Activated naive CD8-positive, alpha-beta T cell treated with anti-CD3 and anti-CD28 coated beads for 36 hours (primary cell): ENCODE results near the gene SV2B. TPM values are rescaled to one million over a fixed set of nuclear protein-coding genes. Genes with fewer than 3 reads are reported as not detected.
A peak's percentile ranks its signal among the peaks of the same experiment; 100 is the strongest.

Experiments used
- DNase-seq: peaks from one replicate; pipeline ENCODE4 v3.0.0; 2021
- H3K27ac Mint-ChIP-seq: one replicate; pipeline ENCODE4 v1.8.0; 2022; ENCODE audit warnings: mild to moderate bottlenecking, moderate library complexity, mixed read lengths
- H3K27me3 Mint-ChIP-seq: one replicate; pipeline ENCODE4 v1.8.0; 2022; ENCODE audit warnings: mild to moderate bottlenecking, mixed read lengths
- H3K36me3 Mint-ChIP-seq: one replicate; pipeline ENCODE4 v1.8.0; 2021; ENCODE audit warnings: mild to moderate bottlenecking, mixed read lengths
- H3K4me1 Mint-ChIP-seq: one replicate; pipeline ENCODE4 v1.8.0; 2021; ENCODE audit warnings: mixed read lengths
- H3K4me3 Mint-ChIP-seq: one replicate; pipeline ENCODE4 v1.8.0; 2022; ENCODE audit warnings: mild to moderate bottlenecking, moderate library complexity, mixed read lengths
- H3K9me3 Mint-ChIP-seq: one replicate; pipeline ENCODE4 v1.8.0; 2022; ENCODE audit warnings: mixed read lengths
- total RNA-seq, 2 experiments: library from RNA; stranded (reverse); gene quantifications; one replicate each; pipeline ENCODE4 v1.2.3, GENCODE V29; 2021

SV2B gene
- total RNA-seq, 2 experiments from 2014 or later = 0.06 to 0.08 TPM

DNA sequence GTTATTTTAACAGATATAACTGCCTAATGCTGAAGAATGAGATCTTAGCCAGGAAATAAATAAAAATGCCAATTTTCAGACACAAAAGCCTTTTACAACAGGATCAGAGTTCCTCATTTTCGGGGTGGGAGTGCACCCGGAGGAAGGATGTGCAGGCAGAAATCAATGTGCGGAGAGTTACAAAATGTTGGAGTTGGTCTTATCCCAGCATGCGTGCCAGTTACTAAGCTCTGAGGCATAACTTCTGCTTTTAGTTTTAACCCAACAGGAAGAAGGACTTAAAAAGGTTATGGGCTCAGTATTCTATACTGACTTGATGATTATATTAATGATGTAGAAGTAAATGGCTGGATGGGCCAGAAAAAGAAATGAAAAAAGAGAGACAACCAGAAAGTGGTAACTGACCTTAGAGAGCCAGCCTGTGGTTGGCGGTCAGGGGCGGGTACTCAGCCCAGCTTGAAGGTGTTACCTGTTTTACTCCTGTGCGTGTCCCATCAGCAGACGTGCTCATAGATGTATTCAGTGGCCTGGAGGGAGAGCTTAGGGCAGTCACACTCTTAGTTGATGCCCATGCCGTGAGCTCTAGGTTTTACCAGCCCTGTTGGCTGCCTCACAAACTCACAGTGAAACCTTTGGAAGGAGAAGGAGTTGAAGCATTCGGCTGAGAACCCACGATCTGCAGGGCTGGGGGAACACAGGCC, 164.7 kb downstream of the SV2B start:
- no peaks in the 10 kb centered on the region for H3K9me3 Mint-ChIP-seq
- no peaks in the 10 kb centered on the region for H3K4me1 Mint-ChIP-seq
- no peak overlapping the region for H3K4me3 Mint-ChIP-seq
- no peaks in the 10 kb centered on the region for H3K36me3 Mint-ChIP-seq
- no peak overlapping the region for H3K27ac Mint-ChIP-seq
- H3K27me3 Mint-ChIP-seq = peaks cover 4% of the 10 kb centered on the region
- DNase-seq = no peak

DNA sequence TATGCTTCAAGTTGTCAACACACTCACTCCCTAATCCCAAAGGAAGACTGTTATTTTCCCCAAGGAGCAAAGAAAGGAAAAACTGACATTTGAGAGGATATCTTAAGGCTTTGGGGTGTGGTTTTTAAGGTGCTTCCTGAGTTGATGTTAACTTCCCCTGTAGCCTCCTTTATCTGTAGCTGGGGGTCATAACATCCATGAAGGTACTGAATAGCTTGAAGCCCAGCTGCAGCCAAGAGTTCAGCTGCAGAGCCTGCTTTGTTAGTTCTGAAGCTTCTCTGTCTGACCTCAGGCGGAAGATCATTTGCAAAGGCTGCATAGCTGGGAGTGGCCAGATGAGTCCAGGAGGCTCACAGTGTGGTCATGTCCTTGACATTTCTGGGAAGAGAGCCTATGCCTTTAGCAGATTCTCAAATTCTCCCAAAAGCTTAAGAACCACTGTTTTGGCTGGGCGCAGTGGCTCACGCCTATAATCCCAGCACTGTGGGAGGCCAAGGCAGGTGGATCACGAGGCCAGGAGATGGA, 165.4 kb downstream of the SV2B start:
- Mint-ChIP-seq H3K27ac (no peak overlapping the region), H3K36me3 (no peaks in the 10 kb centered on the region), H3K9me3 (no peaks in the 10 kb centered on the region), H3K4me3 (no peak overlapping the region), H3K27me3 (peaks cover 4% of the 10 kb centered on the region), H3K4me1 (no peaks in the 10 kb centered on the region)
- DNase-seq = no peak

DNA sequence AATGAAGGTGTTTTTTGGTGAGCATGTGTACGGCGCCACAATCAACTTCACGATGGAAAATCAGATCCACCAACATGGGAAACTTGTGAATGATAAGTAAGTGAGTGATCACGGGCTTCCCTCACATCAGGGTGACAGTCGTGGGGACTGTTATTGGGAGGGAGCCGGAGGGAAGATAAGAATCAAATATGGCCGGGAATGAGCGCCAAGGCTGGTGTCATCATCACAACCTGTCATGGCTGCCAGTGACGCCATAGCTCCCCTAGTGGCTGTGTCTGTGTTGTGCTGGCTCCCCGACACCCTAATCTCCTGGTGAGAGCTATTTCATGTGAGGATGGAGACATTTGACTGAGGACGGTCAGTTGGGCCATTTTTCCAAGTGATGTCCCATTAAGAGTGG, 168.5 kb downstream of the SV2B start:
- H3K36me3 Mint-ChIP-seq = no peaks in the 10 kb centered on the region
- H3K4me3 Mint-ChIP-seq = no peak overlapping the region
- no peaks in the 10 kb centered on the region for H3K4me1 Mint-ChIP-seq
- DNase-seq = peak; percentile 9
- H3K27me3 Mint-ChIP-seq = peaks cover 10% of the 10 kb centered on the region
- H3K9me3 Mint-ChIP-seq = no peaks in the 10 kb centered on the region
- no peak overlapping the region for H3K27ac Mint-ChIP-seq

DNA sequence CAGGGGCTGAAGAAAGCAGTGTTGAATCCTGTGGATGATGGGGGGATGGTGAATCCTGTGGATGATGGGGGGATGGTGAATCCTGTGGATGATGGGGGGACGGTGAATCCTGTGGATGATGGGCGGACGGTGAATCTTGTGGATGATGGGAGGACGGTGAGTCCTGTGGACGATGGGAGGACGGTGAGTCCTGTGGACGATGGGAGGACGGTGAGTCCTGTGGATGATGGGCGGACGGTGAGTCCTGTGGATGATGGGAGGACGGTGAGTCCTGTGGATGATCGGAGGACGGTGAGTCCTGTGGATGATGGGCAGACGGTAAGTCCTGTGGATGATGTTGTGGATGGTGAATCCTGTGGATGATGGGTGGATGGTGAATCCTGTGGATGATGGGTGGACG, 170.7 kb downstream of the SV2B start:
- Mint-ChIP-seq H3K36me3 (no peaks in the 10 kb centered on the region), H3K4me1 (no peaks in the 10 kb centered on the region), H3K27me3 (peaks cover 10% of the 10 kb centered on the region), H3K4me3 (no peak overlapping the region), H3K9me3 (no peaks in the 10 kb centered on the region), H3K27ac (no peak overlapping the region)
- DNase-seq = no peak

DNA sequence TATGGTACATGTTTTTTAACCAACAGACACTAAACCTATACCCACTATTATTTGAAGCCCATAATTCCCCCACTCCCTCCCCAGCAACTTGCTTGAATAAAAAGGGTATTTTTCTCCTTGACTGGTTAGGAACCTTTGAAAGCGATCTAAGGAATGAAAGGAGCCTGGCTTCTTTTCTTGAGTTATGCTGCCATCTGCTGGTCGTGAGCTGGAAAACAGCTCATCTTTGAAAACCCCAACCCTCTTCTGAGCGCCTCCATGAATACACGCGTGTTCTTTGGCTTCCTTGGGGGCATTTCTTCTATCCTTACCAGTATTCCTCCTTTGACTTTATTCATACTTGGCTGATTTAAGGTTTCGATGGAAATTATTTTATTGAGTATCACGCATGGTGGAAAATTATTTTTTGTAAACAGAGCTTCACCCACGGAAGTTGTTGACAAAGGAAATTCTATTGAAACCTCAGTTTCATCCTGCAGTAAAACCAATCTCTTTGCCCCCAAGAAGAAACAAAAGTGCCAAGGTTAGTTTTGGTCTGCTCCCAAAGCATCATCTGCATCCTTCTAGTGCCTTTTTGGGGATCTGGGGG, 171.6 kb downstream of the SV2B start:
- H3K4me1 Mint-ChIP-seq = no peaks in the 10 kb centered on the region
- no peak overlapping the region for H3K27ac Mint-ChIP-seq
- H3K9me3 Mint-ChIP-seq = peaks cover 4% of the 10 kb centered on the region
- H3K27me3 Mint-ChIP-seq = peaks cover 10% of the 10 kb centered on the region
- peak; percentile 37 for DNase-seq
- H3K36me3 Mint-ChIP-seq = no peaks in the 10 kb centered on the region
- peak overlapping the region; percentile 35 for H3K4me3 Mint-ChIP-seq

DNA sequence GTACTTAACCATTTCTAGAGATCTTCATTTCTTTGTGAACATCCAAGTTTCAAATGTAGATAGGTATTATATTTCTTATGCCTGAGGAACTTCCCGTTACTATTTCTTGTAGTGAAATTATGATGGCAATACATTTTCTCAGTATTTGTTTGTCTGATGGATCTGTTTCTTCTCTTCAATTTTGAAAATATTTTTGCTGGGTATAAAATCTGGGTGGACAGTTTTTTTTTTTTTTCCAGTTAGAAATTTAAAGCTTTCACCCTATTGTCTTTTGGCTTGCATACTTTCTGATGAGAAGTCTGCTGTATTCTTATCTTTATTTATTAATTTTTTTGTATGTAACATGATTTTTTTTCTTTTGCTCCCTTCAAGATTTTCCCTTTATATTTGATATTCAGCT, 175.8 kb downstream of the SV2B start:
- no peak for DNase-seq
- Mint-ChIP-seq H3K9me3 (peaks cover 4% of the 10 kb centered on the region), H3K27me3 (peaks cover 2% of the 10 kb centered on the region), H3K4me1 (no peaks in the 10 kb centered on the region), H3K36me3 (no peaks in the 10 kb centered on the region), H3K27ac (no peak overlapping the region), H3K4me3 (no peak overlapping the region)

DNA sequence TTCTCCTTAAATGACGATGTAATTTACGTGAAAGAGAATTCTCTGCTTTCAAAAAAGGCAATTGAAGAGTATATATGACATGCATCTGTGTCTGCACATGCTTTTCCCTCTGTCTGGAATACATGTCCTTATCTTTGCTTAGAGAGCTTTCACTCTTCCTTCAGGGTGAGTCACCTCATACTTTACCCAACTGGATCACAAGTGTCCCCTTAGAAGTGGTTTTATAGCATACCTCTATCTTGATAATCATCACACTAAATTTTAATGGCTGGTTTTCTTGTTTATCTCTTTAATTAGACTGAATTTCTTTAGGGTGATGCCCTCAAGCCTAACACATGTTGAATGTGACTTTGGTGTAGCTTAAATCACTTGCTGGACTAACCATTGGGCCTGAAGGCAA, 178.9 kb downstream of the SV2B start:
- no peak for DNase-seq
- no peaks in the 10 kb centered on the region for H3K4me1 Mint-ChIP-seq
- no peaks in the 10 kb centered on the region for H3K36me3 Mint-ChIP-seq
- H3K27ac Mint-ChIP-seq = no peak overlapping the region
- no peak overlapping the region for H3K4me3 Mint-ChIP-seq
- H3K9me3 Mint-ChIP-seq = peaks cover 4% of the 10 kb centered on the region
- no peaks in the 10 kb centered on the region for H3K27me3 Mint-ChIP-seq

DNA sequence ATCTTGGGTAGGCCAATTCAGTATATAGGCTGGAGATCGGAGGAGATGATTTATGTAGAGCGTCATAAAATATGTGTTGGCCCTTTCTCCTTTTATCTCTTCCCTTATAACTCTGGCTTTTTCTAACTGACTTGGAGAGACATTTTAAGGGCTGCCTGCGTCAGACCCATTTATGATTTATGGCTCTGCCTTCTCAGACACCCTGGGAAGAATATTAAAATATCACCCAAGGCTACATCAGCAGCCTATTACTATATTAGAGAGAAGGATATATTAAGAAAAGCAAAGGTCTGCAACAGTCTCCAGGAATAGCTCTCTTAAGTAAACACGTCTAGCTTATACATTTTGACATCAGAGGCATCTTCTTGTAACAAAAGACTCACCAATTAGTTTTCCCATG, 179.4 kb downstream of the SV2B start:
- no peak overlapping the region for H3K4me3 Mint-ChIP-seq
- H3K27me3 Mint-ChIP-seq = no peaks in the 10 kb centered on the region
- H3K36me3 Mint-ChIP-seq = no peaks in the 10 kb centered on the region
- no peak overlapping the region for H3K27ac Mint-ChIP-seq
- no peak for DNase-seq
- no peaks in the 10 kb centered on the region for H3K4me1 Mint-ChIP-seq
- H3K9me3 Mint-ChIP-seq = peaks cover 4% of the 10 kb centered on the region

DNA sequence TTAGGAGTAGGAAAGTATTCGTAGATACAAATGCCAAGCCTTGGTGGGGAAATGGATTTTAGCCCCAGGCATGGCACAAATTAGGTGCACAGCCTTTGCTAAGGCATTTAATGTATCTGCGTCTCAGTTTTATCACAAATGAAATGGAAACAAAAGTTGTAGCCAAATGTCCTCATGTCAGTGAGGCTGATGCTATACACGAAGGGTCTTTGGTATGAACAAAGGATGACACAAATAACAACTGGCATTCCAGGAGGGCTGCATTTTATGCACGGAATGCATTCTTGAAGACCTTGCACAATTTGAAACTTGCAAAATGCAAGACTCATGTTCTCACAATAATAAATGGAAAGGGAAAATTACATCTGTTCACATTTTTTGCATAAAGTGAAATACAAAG, 181.9 kb downstream of the SV2B start:
- Mint-ChIP-seq H3K9me3 (no peaks in the 10 kb centered on the region), H3K36me3 (no peaks in the 10 kb centered on the region), H3K4me1 (no peaks in the 10 kb centered on the region), H3K4me3 (no peak overlapping the region), H3K27ac (no peak overlapping the region), H3K27me3 (no peaks in the 10 kb centered on the region)
- DNase-seq = no peak

DNA sequence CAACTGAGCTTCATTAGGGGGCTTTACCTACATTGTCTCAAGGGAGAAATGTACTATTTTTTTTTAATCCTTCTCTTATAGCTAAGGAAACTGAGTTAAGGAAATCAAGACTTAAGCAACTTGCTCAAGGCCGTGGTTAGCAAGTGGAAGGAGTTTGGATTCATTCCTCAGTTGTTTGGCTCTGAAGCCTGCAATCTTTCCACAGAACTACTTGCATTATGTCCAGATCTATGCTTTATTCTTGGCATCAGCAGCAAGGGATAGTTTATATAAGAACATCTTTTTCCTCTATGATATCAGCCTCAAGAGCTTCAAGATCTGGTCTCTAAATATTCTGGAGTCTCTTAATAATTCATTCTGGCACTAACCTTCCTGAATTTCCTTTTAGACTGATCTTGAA, 182.4 kb downstream of the SV2B start:
- Mint-ChIP-seq H3K4me3 (no peak overlapping the region), H3K27ac (no peak overlapping the region), H3K27me3 (no peaks in the 10 kb centered on the region), H3K9me3 (no peaks in the 10 kb centered on the region), H3K36me3 (no peaks in the 10 kb centered on the region), H3K4me1 (no peaks in the 10 kb centered on the region)
- no peak for DNase-seq

DNA sequence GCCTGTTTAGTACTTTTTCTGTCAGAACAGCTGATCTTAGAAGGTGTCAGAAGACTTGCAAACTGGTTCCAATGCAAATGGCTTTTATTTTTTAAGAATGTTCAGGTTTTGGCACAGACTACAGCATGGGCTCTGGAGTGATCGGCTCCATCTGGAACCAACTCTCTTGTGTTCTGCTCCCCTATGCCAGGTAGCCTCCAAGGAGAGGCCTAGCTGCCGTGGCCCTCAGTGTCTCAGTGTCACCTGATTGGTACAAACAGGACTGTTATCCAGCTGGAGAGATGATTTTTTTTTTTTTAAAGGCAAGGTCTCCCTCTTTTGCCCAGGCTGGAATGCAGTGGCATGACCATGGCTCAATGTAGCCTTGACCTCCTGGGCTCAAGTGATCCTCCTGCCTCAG, 183.1 kb downstream of the SV2B start:
- Mint-ChIP-seq H3K4me3 (no peak overlapping the region), H3K9me3 (no peaks in the 10 kb centered on the region), H3K36me3 (no peaks in the 10 kb centered on the region), H3K27ac (no peak overlapping the region), H3K27me3 (no peaks in the 10 kb centered on the region), H3K4me1 (no peaks in the 10 kb centered on the region)
- no peak for DNase-seq

DNA sequence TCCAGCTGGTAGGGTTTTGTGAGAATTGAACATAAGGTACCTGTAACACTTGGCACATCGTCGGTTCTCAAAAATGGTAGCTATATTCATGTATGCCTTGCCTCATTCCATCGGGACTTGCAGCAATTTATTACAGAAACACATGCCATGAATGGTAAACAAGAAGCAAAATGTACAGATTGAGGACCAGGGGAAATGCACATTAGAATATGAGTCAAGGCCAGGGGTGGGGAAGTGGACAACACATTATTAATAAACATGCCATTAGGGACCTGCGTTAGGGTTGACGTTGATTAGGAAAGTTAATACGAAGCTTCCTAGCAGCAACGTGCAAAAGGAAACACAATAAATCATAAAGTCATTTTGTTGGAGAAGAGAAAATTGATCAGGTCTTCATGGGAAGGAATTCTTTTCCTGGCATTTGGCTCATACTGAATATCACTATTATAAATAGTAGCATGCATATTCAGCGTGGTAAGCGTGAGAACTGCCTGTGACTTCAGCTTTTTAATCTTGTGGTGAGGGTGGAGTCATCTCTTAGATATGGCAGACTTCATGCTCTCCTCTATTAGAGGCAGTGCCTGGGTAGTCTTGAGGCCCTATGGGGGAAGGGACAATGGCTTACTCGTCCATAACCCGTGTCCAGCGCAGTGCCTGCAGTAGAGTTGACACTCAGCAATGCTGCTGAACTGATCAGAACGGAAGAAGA, 184.9 kb downstream of the SV2B start:
- DNase-seq = no peak
- no peaks in the 10 kb centered on the region for H3K4me1 Mint-ChIP-seq

DNA sequence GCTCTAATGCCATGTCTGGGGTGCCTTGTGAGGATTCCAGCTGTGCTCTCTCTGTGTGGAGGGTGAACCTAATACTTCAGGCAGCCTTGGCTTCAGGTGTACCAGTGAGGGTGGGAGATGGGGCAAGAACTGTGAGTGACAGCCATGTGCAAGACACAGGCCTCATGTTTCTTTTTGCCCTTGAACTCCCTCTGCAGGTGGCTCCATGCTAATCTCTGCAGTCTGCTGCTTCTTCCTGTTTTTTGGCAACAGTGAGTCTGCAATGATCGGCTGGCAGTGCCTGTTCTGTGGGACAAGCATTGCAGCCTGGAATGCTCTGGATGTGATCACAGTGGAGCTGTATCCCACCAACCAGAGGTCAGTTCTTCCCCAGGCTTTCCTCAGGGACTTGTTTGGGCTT, 189.3 kb downstream of the SV2B start:
- Mint-ChIP-seq H3K27ac (no peak overlapping the region), H3K27me3 (no peaks in the 10 kb centered on the region), H3K4me1 (peaks cover 1% of the 10 kb centered on the region), H3K9me3 (no peaks in the 10 kb centered on the region), H3K4me3 (no peak overlapping the region), H3K36me3 (no peaks in the 10 kb centered on the region)
- no peak for DNase-seq

More for the DNA sequence above, 184.9 kb downstream of the SV2B start:
- H3K4me3 Mint-ChIP-seq = no peak overlapping the region
- H3K9me3 Mint-ChIP-seq = no peaks in the 10 kb centered on the region
- H3K27me3 Mint-ChIP-seq = no peaks in the 10 kb centered on the region
- no peaks in the 10 kb centered on the region for H3K36me3 Mint-ChIP-seq
- no peak overlapping the region for H3K27ac Mint-ChIP-seq

DNA sequence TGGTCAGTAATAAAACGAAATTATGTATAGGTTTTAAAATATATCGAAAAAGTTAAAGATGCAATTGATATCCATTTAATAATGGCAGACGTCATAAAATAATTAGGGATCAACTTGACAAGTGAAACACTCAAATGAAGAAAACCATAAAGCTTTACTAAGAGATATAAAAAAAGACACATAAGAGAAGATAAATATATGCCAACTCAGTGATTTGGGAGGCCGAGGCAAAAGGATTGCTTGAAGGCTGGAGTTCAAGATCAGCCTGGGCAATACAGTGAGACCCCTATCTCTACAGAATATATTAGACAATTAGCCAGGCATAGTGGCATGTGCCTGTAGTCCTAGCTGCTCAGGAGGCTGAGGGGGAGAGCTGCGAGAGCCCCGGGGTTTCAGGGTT, 190.5 kb downstream of the SV2B start:
- Mint-ChIP-seq H3K4me3 (no peak overlapping the region), H3K36me3 (no peaks in the 10 kb centered on the region), H3K27me3 (no peaks in the 10 kb centered on the region), H3K4me1 (peaks cover 1% of the 10 kb centered on the region), H3K27ac (no peak overlapping the region), H3K9me3 (no peaks in the 10 kb centered on the region)
- DNase-seq = no peak

DNA sequence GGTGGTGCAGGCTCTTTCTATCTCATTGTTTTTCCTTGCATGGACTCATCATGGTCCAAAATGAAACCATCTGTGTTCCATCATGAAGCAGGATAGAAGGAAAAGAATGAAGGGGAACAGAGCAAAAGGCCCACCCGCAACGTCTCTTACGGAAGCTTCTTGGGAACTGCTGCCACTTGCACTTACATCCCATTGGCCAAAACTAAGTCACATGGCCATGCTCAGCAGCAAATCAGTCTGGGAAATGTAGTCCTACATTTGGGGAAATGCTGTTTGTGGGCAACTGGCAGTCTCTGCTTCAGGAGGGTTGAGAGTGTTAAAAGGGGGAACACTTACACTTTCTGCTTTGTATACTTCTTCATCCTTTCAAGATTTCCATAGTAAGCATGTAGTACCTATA, 191.6 kb downstream of the SV2B start:
- H3K4me1 Mint-ChIP-seq = peaks cover 1% of the 10 kb centered on the region
- no peaks in the 10 kb centered on the region for H3K27me3 Mint-ChIP-seq
- H3K9me3 Mint-ChIP-seq = no peaks in the 10 kb centered on the region
- H3K36me3 Mint-ChIP-seq = no peaks in the 10 kb centered on the region
- peak; percentile 5 for DNase-seq
- no peak overlapping the region for H3K27ac Mint-ChIP-seq
- no peak overlapping the region for H3K4me3 Mint-ChIP-seq
